ENCODE results near the gene DOK4. TPM values are rescaled to one million over a fixed set of nuclear protein-coding genes. Genes with fewer than 3 reads are reported as not detected.
A peak's percentile ranks its signal among the peaks of the same experiment; 100 is the strongest.

Gene DOK4
- total and polyA plus RNA-seq, 2 of the 8 experiments (the other 6 are each of a cell fraction or from before 2014, with no cell fraction given) = 24.0 to 28.9 TPM

GRCh38 chr16:57481421-57481820 lies 4.9 kb downstream of the DOK4 start:
- no peak overlapping the region for H3K4me2 ChIP-seq (ENCODE audit: insufficient read depth in 1 of 2, low read depth in 2 of 2, low read length in 2 of 2)
- WGBS, 2 experiments (ENCODE audit: extremely low coverage in 1 of 2, insufficient coverage in 1 of 2, insufficient read length in 1 of 2, insufficient replicate concordance in 2 of 2, low coverage in 1 of 2, low lambda C conversion rate in 2 of 2, missing lambda C conversion rate in 1 of 2) = 94% methylated on average over 4 of the region's 4 CpGs; no CpG with 5 or more reads in 1 of the 2 experiments
- no peak overlapping the region for H4K91ac ChIP-seq (replicated peaks; ENCODE audit: insufficient read length, low read length)
- H2BK5ac ChIP-seq (ENCODE audit: low read depth, low read length) = no peak overlapping the region
- H2BK12ac ChIP-seq (ENCODE audit: low read depth, low read length) = 0 out of 2 replicates have a peak overlapping the region, but pooled peaks have one; percentile 50
- no peak overlapping the region for H3K23ac ChIP-seq (ENCODE audit: insufficient read length)
- no peak overlapping the region for H3K56ac ChIP-seq (replicated peaks; ENCODE audit: insufficient read length, low read depth, low read length)
- H3K9ac ChIP-seq (replicated peaks in 1 of 4; ENCODE audit: extremely low read depth in 1 of 4, low read depth in 3 of 4, low read length in 3 of 4) = no peak overlapping the region
- H4K8ac ChIP-seq (ENCODE audit: extremely low read depth, insufficient read depth, low read length) = no peak overlapping the region
- no peak overlapping the region for H3K4me3 ChIP-seq (ENCODE audit: extremely low read depth in 1 of 4, insufficient read depth in 2 of 4, low read depth in 3 of 4, low read length in 4 of 4)
- POLR2A ChIA-PET (ENCODE audit: partially characterized antibody) = interaction anchor here (0.7 to 10.3 kb wide), 7 partner anchors 9 to 75 kb away, joined by 3 to 67 read pairs (median 5); partner anchors contain the start of gene POLR2C
- no peak overlapping the region for H2AFZ ChIP-seq (ENCODE audit: low read length)
- peaks cover 14% of the 10 kb centered on the region; the same call in 1 of the 2 replicates for H3K23me2 ChIP-seq (ENCODE audit: low read depth, low read length)
- H3K4me1 ChIP-seq (replicated peaks in 1 of 4; ENCODE audit: control insufficient read depth in 3 of 4, insufficient read depth in 4 of 4, low read length in 3 of 4) = peaks cover 0 to 38% (median 28%) of the 10 kb centered on the region in 4 experiments; a peak in 6 of 7 replicates
- H4K5ac ChIP-seq (ENCODE audit: insufficient read length, low read depth, low read length) = no peak overlapping the region
- H3K18ac ChIP-seq (ENCODE audit: extremely low read depth, low read length) = no peak overlapping the region
- H3K4ac ChIP-seq (replicated peaks; ENCODE audit: insufficient read length, low read depth, low read length) = no peak overlapping the region
- H3K79me1 ChIP-seq (ENCODE audit: low read depth, low read length) = 0 out of 2 replicates have a peak, but pooled peaks cover 3% of the 10 kb centered on the region
- H2BK120ac ChIP-seq (replicated peaks; ENCODE audit: low read depth, low read length) = no peak overlapping the region
- no peak overlapping the region for H2BK20ac ChIP-seq (ENCODE audit: low read length)
- peaks cover 0 to 12% (median 4%) of the 10 kb centered on the region in 4 experiments; a peak in 4 of 7 replicates for H3K27me3 ChIP-seq (replicated peaks in 1 of 4; ENCODE audit: control insufficient read depth in 3 of 4, extremely low read depth in 1 of 4, insufficient read depth in 3 of 4, low read length in 3 of 4)
- H3K79me2 ChIP-seq (ENCODE audit: control insufficient read depth in 1 of 2, insufficient read depth in 2 of 2, low read length in 2 of 2) = no peaks in the 10 kb centered on the region
- no peak overlapping the region for H3K14ac ChIP-seq (ENCODE audit: insufficient read length)
- DNase-seq (ENCODE audit: low read depth in 1 of 2, low spot score in 2 of 2) (no peak), FAIRE-seq (no peak)
- H3K27ac ChIP-seq (ENCODE audit: low read depth, low read length) = no peak overlapping the region
- no peak overlapping the region for H2AK5ac ChIP-seq (ENCODE audit: low read depth, low read length)
- no peak overlapping the region; the same call in 1 of the 2 replicates for H2BK15ac ChIP-seq (ENCODE audit: low read length)
- H3K9me3 ChIP-seq (ENCODE audit: insufficient read depth in 2 of 2, low read depth in 1 of 2, low read length in 1 of 2) = no peaks in the 10 kb centered on the region
- CTCF ChIA-PET (ENCODE audit: partially characterized antibody) = interaction anchor here (1.1 to 15.0 kb wide), 6 partner anchors 8 to 65 kb away, joined by 3 to 210 read pairs (median 8); partner anchors contain the start of gene POLR2C
- peaks cover 0 to 2% of the 10 kb centered on the region in 2 experiments for H4K20me1 ChIP-seq (replicated peaks in 1 of 2; ENCODE audit: control insufficient read depth in 1 of 2, insufficient read depth in 2 of 2, low read length in 2 of 2)
- no peaks in the 10 kb centered on the region for H3K36me3 ChIP-seq (ENCODE audit: control insufficient read depth in 2 of 4, insufficient read depth in 4 of 4, low read length in 3 of 4)
- TF ChIP-seq RXRA (IDR thresholded peaks at IDR 0.05; ENCODE audit: insufficient read depth, low read depth, low read length) (no peak), HDAC6 (IDR thresholded peaks at IDR 0.05; ENCODE audit: low read depth, low read length) (no peak), NANOG (IDR thresholded peaks at IDR 0.05; ENCODE audit: insufficient read depth, low read depth, low read length, poor library complexity, severe bottlenecking) (no peak), PHF8 (conservative IDR thresholded peaks at IDR 0.05; ENCODE audit: low read depth, low read length) (no peak), BRCA1 (IDR thresholded peaks at IDR 0.05; ENCODE audit: low read depth, low read length) (no peak), SP1 (IDR thresholded peaks at IDR 0.05; ENCODE audit: low read depth, low read length) (no peak), CBX5 (IDR thresholded peaks at IDR 0.05; ENCODE audit: low read depth, low read length) (no peak), CHD2 (IDR thresholded peaks at IDR 0.05; ENCODE audit: low read length) (no peak)

All from H1 (cell line).